GM19238 (cell line): Measurements from ENCODE around the gene ADD1.
"Not testable (repeated sequence)": the region's sequence is repeated elsewhere in the genome, so short reads cannot be mapped to it uniquely, and the experiment has no call there.

Source experiments
- DNase-seq: peaks from one replicate; pipeline ENCODE4 v3.0.0; 2011; ENCODE audit warnings: low spot score; ENCODE audit not compliant: insufficient read length

Gene ADD1

GRCh38 chr4:2944586-2945526 lies 101.2 kb downstream of the ADD1 start:
- no peak for DNase-seq

GRCh38 chr4:2945619-2946604 lies 102.3 kb downstream of the ADD1 start:
- not testable (repeated sequence) for DNase-seq

- DNase-seq: no peak
These were observed 103.4 kb downstream of the ADD1 start for GRCh38 chr4:2946812-2947600.

- no peak for DNase-seq
These were observed 104.3 kb downstream of the ADD1 start for GRCh38 chr4:2947926-2948325.

GRCh38 chr4:2948895-2949781 lies 105.5 kb downstream of the ADD1 start:
- no peak for DNase-seq

GRCh38 chr4:2949782-2950125 lies 106.1 kb downstream of the ADD1 start:
- no peak for DNase-seq

GRCh38 chr4:2950221-2950989 lies 106.8 kb downstream of the ADD1 start:
- DNase-seq: no peak

GRCh38 chr4:2953496-2953895 lies 109.9 kb downstream of the ADD1 start:
- DNase-seq: no peak

GRCh38 chr4:2954358-2955185 lies 110.9 kb downstream of the ADD1 start:
- no peak for DNase-seq

- DNase-seq: not testable (repeated sequence)
These were observed 111.8 kb downstream of the ADD1 start for GRCh38 chr4:2955186-2956044.

GRCh38 chr4:2958446-2958845 lies 114.8 kb downstream of the ADD1 start:
- no peak for DNase-seq

- not testable (repeated sequence) for DNase-seq
These were observed 116.8 kb downstream of the ADD1 start for GRCh38 chr4:2960450-2960849.

GRCh38 chr4:2961421-2961810 lies 117.8 kb downstream of the ADD1 start:
- no peak for DNase-seq

- no peak for DNase-seq
These were observed 118.3 kb downstream of the ADD1 start for GRCh38 chr4:2961811-2962441.

GRCh38 chr4:2962614-2963174 lies 119.0 kb downstream of the ADD1 start:
- DNase-seq: peak; percentile 34

GRCh38 chr4:2963175-2963965 lies 119.7 kb downstream of the ADD1 start, which contains the start of the genes GRK4 and NOP14:
TSS of gene GRK4 (plus strand) at chr4:2963571. CDS start at chr4:2964071, 500 bp downstream.
TSS of gene NOP14 (minus strand) at chr4:2963406. CDS start at chr4:2963319, 87 bp downstream.
- peak; percentile 97 for DNase-seq
